HG02610 (cell line): Measurements from ENCODE around the gene ECE2.

ENCODE experiments used
- ATAC-seq: cut with Tn5 transposase; IDR thresholded peaks from one replicate; pipeline ENCODE4 v1.9.1; 2021; ENCODE audit warnings: mild to moderate bottlenecking, moderate library complexity; ENCODE audit not compliant: unreplicated experiment

ECE2 gene

DNA sequence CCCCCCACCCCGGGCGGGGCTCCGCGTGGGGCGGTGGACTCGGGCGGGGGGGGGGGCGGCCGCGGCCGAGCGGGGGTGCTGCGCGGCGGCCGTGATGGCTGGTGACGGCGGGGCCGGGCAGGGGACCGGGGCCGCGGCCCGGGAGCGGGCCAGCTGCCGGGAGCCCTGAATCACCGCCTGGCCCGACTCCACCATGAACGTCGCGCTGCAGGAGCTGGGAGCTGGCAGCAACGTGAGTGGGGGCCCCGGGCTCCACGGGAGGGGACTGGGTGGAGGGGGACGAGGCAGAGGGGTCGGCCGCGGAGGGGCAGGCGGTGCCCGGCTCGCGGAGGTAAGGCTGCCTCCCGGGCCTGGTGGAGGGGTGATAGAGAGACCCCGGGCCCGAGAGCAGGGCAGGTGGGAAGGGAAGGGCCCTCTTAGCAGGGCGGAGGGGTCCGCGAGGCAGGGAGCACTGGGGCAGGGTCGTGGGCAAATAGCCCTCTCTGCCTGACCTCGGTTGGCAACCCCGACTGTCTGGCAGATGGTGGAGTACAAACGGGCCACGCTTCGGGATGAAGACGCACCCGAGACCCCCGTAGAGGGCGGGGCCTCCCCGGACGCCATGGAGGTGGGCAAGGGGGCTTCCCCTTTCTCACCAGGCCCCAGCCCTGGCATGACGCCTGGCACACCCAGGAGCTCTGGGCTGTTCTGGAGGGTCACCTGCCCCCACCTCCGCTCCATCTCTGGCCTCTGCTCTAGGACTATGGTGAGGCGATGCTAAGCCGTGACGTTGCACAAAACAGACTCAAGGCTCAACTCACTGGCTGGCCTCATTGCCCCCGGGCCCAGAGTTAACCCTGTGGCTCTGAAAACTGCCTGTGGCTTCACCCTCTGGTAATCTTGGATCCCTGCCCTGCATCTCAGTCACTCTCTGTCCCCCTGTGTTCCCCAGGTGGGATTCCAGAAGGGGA lies at the start of gene ECE2:
ECE2 (plus strand) TSS at position 62 of the 950 bp plus-strand sequence; CDS start at position 194, 132 bp downstream.
- ATAC-seq: no peak

DNA sequence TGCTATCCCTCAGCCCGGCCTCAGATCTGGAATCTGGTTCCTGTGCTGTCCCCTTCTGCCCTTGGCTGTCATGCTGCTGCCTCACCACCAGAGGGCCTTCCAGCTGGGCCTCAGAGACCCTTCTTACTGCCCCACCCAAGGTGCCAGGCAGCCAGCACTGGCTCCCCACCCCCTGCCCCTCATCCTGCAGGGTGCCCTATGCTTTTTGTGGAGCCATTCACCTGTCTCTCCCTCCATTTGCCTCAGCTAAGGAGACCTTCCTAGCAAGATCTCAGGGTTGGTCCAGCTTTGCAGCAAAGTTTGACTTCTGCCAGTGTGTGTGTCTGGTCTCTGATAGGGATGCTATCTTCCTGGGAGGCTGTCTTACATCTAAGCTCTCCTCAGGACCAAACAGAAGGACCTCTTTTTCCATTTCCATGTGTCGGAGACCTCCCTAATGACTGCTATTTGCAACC lies 48.3 kb upstream of the ECE2 start:
- peak; percentile 35 for ATAC-seq

DNA sequence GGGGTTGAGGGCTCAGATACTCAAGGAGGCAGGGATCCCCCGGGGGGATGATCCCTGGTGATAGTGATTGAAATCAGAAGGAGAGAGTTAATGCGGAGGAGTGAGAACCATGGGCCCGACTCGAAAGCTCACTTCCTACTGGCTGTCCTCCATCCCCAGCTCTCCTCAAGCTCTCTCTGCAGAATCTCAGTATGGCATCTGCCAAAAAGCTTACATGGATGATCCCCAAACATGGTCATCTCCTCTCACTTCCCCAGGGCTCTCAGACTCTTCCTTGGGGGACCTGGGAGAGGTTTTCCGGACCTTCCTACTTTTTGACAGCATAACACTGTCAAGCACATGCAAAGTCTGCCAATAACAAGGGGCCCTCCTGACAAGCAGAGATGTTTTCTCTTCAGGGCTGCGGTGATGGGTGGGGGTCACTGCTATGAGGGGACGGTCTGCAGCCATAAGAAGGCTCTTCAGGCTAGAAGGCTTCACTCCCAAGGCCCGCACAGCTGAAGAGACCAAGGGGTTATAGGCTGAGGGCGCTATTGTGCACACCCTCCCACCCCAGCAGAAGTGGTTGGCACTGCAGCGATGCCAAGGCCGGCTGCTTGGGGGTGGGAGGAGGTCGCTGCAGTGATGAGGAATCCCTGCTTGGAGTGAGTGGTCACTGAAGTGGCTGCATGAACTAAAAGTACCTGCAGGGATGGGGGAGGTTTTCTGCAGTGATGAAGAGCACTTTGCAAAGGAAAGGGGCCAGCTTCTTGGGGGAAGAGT lies 47.3 kb upstream of the ECE2 start:
- no peak for ATAC-seq

DNA sequence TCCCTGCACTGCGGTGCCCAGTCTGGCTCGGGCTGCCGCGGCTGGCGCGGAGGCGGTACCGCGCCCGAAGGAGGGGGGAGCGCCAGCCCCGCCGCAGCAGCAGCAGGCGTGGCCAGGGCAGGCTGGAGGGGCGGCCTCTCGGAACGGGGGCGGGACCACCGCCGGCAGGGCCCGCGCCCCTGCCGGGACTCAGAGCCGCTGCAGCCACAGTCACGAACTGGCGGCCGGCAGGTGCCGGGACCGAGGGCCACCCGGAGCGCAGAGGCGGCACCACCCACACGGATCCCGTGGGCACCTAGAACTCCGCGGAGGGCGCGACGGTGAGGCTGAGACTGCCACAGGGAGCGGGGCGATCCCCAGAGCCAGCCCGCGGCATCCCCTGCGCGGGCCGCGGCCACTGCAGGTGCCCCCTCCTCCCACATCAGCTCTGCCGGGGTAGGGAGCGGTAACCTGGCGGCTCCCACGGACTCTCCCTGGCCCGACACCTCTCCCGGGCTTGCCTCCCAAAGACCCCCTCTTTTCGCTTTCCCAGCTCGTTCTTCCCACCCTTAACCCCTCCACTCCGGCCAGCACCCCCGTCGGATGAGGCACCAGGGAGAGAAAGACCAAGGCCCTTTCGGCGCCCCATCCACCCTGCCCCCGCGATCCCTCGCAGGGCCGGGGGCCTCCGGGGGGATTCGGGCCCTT lies 46.3 kb upstream of the ECE2 start, which contains the start of gene VWA5B2:
VWA5B2 (plus strand) TSS at position 192 of the 687 bp plus-strand sequence. CDS start 944 bp downstream, outside the sequence.
- ATAC-seq: peak; percentile 66

DNA sequence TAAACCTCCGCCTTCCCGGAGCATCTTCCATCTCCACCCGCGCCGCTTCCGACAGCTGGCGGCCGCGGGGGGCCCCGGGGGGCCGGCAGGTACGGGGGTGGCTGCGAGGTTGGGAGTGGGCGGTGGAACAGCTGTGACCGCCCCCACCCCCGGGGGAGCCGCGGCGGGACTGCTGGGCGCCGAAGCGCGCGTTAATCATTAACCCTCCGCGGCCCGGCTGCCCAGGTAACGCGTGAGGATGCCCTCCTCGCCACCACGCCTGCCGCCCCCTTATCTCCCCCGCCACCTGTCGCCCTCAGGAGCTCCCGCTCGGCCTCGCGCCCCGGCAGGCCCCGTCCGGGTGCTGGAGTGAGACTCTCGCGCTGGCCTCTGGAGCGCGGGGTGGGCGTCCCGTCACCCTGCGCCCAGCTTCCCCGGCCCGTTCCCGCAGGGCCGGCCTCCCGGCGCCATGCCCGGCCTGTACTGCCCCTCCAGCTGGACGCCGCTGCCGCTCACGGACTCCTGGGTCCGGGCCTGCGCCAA lies 45.7 kb upstream of the ECE2 start:
- ATAC-seq: no peak

DNA sequence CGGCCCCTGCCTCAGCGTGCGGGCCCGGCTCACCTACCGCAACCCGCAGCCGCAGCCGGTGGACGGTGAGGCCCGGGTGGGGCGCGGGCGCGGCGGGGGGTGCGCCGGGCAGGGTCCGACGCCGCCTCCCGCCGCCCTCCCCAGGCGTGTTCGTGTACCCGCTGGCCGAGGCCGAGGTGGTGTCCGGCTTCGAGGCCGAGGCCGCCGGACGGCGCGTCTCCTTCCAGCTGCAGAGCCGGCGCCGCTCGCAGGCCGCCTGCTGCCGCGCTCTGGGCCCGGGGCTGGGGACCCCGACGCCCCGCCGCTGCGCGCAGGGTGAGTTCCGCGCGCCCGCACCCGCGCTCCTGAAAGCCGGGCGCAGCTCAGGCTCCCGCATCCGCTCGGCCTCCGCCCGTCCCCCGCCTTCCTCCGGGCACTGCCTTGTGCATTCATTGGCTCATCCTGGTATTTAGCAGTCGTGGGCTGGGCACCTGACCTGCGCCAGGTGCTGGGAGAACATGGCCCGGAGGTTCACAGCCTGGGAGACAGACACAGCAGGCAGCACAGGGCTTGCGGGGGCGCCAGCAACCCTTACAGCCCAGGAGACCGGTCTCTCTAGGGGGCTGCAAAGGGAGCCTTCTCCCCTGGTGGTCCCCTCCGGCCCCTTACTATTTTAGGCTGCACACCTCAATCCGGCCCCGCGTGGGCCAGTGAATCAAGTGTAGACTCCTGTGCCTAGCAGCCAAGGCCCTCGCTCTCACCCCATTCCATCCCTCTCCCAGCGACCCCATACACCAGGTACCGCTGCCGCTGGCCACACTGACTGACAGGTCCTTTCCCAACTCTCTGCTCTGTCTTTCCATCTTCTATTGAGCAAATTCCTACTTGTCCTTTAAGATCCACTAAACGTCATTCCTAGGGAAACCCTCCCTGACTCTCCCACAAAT lies 45.0 kb upstream of the ECE2 start:
- no peak for ATAC-seq

DNA sequence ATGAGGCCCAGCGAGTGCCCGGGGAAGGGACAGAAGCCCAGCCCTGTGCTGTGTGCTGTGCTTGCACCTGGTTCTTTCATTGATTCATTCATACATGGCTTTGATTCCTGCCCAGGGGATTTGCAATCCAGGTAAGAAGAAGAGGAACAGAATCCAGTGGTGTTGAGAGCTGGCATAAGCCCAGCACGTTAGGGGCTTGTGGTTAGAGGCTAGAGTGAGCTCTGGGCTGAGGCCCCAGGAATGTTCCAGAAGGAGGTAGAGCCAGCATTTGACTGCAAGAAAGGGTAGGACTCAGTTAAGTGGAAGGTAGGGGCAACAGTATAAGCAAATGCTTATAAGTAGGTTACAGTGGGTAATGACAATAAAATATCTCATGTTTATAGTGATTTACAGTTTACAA lies 44.2 kb upstream of the ECE2 start:
- ATAC-seq: no peak

DNA sequence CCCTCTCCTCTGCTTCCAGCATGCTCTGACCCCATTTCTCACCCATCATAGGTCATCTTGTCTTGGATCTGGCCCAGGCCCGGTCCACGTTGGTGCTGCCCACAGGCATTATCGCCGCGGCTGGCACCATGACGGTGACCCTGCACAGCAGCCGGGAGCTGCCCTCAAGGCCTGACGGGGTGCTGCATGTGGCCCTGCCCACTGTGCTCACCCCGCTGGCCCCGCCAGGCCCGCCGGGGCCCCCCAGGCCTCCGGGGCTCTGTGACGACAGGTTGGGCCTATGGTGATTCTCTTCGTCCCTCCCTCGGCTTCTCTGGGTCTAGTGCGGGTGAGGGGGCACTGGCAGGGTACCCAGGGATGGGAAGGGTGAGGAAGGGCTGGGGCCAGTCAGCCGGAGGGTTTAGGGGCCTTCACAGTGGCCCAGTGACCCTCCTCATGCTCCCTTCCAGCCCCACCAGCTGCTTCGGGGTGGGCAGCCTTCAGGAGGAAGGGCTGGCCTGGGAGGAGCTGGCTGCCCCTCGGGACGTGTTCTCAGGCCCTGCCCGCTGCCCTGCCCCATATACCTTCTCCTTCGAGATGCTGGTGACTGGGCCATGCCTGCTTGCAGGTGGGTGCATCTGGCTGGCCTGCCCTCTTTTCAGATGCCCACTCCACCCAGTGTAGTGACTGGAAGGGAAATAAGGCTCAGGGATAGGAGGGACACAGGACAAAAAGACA lies 42.5 kb upstream of the ECE2 start:
- no peak for ATAC-seq

DNA sequence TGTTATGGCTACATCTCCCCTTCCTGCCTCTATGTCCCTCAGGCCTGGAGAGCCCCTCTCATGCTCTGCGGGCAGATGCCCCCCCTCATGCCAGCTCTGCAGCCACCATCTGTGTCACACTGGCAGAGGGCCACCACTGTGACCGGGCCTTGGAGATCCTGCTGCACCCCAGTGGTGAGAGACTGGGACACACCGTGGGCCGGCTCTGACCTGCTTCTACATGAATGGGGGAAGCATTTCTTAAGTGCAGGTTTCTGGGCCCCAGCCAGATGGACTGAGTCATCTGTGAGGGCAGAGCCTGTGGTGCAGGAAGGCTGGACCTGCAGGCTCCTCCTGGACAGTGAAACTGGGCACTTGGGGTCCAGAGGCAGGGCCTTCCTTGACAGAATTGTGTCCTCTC lies 41.6 kb upstream of the ECE2 start:
- ATAC-seq: no peak

DNA sequence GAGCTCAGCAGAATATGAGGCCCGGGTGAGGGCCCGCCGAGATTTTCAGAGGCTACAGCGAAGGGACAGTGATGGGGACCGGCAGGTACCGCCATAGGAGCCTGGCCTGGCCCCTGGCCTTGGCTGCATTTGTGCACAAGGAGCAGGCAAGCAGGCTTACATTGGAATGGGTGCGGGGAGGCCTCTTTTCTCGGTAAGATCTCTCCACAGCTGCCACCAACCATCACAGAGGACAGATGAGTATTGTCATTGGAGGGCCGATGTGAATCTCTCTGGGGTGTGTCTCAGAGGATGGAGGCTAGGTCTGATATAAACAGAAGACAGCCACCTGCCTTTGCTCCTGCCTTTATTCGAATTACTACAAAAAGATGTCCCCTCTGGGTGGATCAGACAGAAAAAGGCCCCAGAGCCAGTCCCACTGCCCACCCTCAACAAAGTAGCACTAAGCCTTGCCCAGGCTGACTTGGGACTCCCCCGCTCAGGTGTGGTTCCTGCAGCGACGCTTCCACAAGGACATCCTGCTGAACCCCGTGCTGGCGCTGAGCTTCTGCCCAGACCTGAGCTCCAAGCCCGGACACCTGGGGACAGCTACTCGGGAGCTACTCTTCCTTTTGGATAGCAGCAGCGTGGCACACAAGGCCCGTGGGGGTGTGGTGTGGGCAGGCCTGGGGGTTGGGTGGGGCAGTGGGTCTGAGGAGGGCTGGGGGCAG lies 41.0 kb upstream of the ECE2 start:
- no peak for ATAC-seq

DNA sequence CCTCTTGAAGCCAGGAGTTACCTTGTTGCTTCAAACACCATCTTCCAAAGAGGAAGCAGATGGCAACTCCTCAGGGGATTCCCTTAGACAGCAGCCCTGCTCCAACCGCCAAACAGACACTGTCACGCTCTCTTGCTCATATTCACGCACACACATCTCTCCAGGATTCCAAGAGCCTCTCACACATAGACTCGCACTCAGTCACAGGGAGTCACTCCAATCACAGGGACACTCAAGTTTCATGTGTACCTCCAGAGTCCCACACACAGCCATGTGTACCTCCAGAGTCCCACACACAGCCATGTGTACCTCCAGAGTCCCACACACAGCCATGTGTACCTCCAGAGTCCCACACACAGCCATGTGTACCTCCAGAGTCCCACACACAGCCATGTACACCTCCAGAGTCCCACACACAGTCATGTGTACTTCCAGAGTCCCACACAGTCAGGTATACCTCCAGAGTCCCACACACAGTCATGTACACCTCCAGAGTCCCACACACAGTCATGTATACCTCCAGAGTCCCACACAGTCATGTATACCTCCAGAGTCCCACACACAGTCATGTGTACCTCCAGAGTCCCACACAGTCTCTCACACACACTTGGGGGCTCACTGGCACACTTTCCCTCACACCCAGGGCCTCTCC lies 40.3 kb upstream of the ECE2 start:
- ATAC-seq: no peak

DNA sequence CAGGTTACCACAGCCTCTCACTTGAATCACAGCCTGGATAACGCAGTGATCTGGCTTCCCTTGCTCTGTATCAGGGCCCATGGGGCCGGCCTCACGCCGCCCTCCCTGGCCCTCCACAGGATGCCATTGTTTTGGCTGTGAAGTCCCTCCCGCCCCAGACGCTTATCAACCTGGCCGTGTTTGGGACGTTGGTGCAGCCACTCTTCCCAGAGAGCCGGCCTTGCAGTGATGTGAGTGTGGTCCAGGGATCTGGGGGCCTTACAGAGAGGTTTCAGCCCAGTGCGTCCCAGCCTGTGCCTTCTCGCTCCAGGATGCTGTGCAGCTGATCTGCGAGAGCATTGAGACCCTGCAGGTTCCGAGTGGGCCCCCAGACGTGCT lies 39.8 kb upstream of the ECE2 start:
- no peak for ATAC-seq

DNA sequence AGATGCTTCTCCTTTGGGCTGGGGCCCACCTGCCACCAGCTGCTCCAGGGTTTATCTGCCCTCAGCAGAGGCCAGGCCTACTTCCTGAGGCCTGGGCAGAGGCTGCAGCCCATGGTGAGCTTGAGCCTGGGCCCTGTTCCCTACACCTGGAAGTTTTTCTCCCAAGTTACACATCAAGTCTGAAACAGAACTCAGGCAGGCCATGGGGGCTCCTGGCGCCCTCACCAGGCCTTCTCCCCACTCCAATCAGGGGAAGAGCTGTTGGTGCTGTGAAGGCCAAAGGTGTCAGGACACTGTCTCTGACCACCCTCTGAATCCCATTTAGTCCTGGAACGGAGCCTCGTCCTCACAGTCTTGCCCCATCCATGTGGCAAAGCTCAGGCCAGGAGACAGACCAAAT lies 39.2 kb upstream of the ECE2 start:
- no peak for ATAC-seq

DNA sequence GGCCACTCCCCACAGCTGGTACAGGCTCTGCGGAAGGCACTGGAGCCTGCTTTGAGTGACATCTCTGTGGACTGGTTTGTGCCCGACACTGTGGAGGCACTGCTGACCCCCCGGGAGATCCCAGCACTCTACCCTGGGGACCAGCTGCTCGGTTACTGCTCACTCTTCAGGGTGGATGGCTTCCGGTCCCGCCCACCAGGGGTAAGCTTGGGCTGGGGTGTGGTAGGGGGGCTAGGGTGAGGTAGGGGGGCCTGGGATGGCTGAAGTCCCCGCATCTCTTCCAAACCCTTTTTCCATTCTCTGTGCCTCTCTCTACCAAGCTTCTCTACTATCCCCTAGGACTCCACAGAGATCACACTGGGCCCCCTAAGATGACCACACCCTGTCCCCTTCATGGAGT lies 38.6 kb upstream of the ECE2 start:
- no peak for ATAC-seq

DNA sequence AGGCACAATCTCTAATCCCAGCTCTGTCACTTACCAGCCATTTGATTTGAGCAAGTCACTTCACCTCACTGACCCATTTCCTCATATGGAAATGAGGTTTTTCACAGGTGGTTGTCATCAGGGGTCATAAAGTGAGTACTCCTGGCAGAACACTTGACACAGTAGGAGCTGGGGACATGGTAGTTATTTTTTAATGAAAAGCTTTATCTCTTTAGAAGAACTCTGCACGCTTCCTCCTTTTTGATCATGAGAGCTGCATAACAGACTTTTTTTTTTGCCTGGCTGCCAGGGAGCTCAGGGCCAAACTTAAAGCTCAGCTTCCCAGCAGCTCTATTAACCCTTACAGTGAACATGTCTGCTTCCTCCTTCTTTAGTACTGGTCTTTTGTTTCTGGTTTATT lies 38.0 kb upstream of the ECE2 start:
- no peak for ATAC-seq

DNA sequence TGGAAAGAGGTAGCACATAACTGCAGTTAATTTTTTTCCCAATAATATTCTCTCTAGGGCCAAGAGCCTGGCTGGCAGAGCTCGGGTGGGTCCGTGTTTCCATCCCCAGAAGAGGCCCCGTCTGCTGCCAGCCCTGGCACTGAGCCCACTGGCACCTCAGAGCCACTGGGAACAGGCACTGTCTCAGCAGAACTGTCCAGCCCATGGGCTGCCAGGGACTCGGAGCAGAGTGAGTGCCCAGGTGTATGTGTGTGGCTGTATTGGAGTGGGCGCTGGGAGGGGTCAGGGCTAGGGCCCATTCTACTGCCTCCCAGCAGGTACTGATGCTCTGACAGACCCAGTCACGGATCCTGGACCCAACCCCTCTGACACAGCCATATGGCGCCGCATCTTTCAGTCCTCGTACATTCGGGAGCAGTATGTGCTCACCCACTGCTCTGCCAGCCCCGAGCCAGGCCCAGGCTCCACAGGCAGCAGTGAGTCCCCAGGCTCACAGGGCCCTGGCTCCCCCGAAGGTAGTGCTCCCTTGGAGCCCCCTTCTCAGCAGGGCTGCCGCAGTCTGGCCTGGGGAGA lies 37.5 kb upstream of the ECE2 start:
- ATAC-seq: no peak

DNA sequence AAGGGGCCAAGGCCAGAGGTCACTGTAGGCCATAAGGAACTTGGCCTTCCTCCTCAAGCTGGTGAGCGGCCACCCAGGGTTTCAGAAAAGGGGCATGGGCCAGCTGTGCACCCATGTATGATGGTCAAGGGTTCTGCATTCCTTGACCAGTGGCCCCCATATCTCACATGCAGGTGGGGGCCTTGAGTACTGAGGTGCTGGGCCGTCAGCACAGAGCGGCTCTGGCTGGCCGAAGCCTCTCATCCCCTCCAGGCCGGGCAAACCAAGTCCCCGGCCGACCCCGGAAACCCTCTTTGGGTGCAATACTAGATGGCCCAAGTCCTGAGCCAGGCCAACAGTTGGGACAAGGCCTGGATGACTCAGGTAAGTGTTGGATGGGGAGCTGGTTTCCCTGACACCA lies 36.6 kb upstream of the ECE2 start:
- no peak for ATAC-seq

DNA sequence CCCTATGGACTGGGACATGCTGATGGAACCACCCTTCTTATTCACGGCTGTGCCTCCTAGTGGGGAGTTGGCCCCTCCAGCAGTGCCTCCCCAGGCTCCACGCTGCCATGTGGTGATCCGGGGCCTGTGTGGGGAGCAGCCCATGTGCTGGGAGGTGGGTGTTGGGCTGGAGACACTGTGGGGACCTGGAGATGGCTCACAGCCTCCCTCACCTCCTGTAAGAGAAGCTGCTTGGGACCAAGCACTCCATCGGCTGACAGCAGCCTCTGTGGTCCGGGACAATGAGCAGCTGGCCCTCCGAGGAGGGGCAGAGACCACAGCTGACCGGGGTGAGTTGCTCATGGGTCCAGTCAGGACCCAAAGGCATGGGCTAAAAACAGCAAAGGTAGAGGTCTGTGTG lies 36.1 kb upstream of the ECE2 start:
- ATAC-seq: no peak
